H9 (cell line): Measurements from ENCODE around the gene CDK15. TPM values are rescaled to one million over a fixed set of nuclear protein-coding genes. Genes with fewer than 3 reads are reported as not detected.
A peak's percentile ranks its signal among the peaks of the same experiment; 100 is the strongest.

Source experiments
- DNase-seq: peaks from one replicate; pipeline ENCODE4 v3.0.0-alpha.2; 2017
- H2AFZ ChIP-seq: one replicate; pipeline ENCODE4 v1.6.1; 2013; ENCODE audit warnings: mild to moderate bottlenecking, low read length, control low read depth, moderate library complexity
- H2AK5ac ChIP-seq: 2 replicates; pipeline ENCODE4 v1.6.1; 2013; ENCODE audit warnings: low read length, control low read depth, mixed read lengths; ENCODE audit not compliant: insufficient read length
- H2BK120ac ChIP-seq: one replicate; pipeline ENCODE4 v1.6.1; 2013; ENCODE audit warnings: low read depth, mild to moderate bottlenecking, low read length, control low read depth, inconsistent platforms; ENCODE audit not compliant: poor library complexity, severe bottlenecking
- H2BK12ac ChIP-seq: 2 replicates; pipeline ENCODE4 v1.6.1; 2013; ENCODE audit warnings: low read length, control low read depth, mixed read lengths, low read depth; ENCODE audit not compliant: insufficient read length
- H2BK15ac ChIP-seq: 2 replicates; pipeline ENCODE4 v1.6.1; 2013; ENCODE audit warnings: low read depth, low read length, control low read depth
- H2BK20ac ChIP-seq: one replicate; pipeline ENCODE4 v1.6.1; 2013; ENCODE audit warnings: low read depth, mild to moderate bottlenecking, low read length, control low read depth, inconsistent platforms; ENCODE audit not compliant: poor library complexity, severe bottlenecking
- H2BK5ac ChIP-seq: 2 replicates; pipeline ENCODE4 v1.6.1; 2013; ENCODE audit warnings: low read length, control low read depth, mixed read lengths; ENCODE audit not compliant: insufficient read length
- H3K14ac ChIP-seq: 2 replicates; pipeline ENCODE4 v1.6.1; 2013; ENCODE audit warnings: low read length, control low read depth; ENCODE audit not compliant: insufficient read depth
- H3K18ac ChIP-seq: 2 replicates; pipeline ENCODE4 v1.6.1; 2013; ENCODE audit warnings: low read depth, mild to moderate bottlenecking, mixed read lengths, low read length, control low read depth; ENCODE audit not compliant: insufficient read length
- H3K23ac ChIP-seq: 2 replicates; pipeline ENCODE4 v1.6.1; 2013; ENCODE audit warnings: low read length, control low read depth, mixed read lengths, low read depth; ENCODE audit not compliant: insufficient read length
- H3K23me2 ChIP-seq: 2 replicates; pipeline ENCODE4 v1.6.1; 2013; ENCODE audit warnings: low read depth, mild to moderate bottlenecking, mixed read lengths, low read length, control low read depth; ENCODE audit not compliant: insufficient read length, poor library complexity, severe bottlenecking
- H3K27ac ChIP-seq: 2 replicates; pipeline ENCODE4 v1.5.1; 2013; ENCODE audit warnings: low read length, control low read depth, mixed read lengths, low read depth; ENCODE audit not compliant: insufficient read length
- H3K27me3 ChIP-seq: 2 replicates; pipeline ENCODE4 v1.6.1; 2013; ENCODE audit warnings: low read length, control low read depth, inconsistent platforms; ENCODE audit not compliant: insufficient read depth
- H3K4ac ChIP-seq: 2 replicates; pipeline ENCODE4 v1.6.1; 2013; ENCODE audit warnings: low read depth, mild to moderate bottlenecking, control low read depth, inconsistent platforms, low read length, moderate library complexity
- H3K4me1 ChIP-seq: 2 replicates; pipeline ENCODE4 v1.6.1; 2013; ENCODE audit warnings: low read length, control low read depth, inconsistent platforms; ENCODE audit not compliant: insufficient read depth
- H3K4me2 ChIP-seq: 2 replicates; pipeline ENCODE4 v1.6.1; 2013; ENCODE audit warnings: low read length, control low read depth, mixed read lengths; ENCODE audit not compliant: insufficient read length, insufficient read depth
- H3K56ac ChIP-seq: 2 replicates; pipeline ENCODE4 v1.6.1; 2013; ENCODE audit warnings: low read depth, mild to moderate bottlenecking, mixed read lengths, low read length, control low read depth; ENCODE audit not compliant: insufficient read length
- H3K79me1 ChIP-seq: 2 replicates; pipeline ENCODE4 v1.6.1; 2013; ENCODE audit warnings: low read depth, mild to moderate bottlenecking, moderate library complexity, low read length, control low read depth, inconsistent platforms; ENCODE audit not compliant: insufficient read depth, poor library complexity, severe bottlenecking
- H3K79me2 ChIP-seq: 2 replicates; pipeline ENCODE4 v1.6.1; 2013; ENCODE audit warnings: low read length, control low read depth, inconsistent platforms; ENCODE audit not compliant: insufficient read depth
- H3K9ac ChIP-seq: 2 replicates; pipeline ENCODE4 v1.6.1; 2013; ENCODE audit warnings: low read length, control low read depth, mixed read lengths; ENCODE audit not compliant: insufficient read length; ENCODE audit errors: extremely low read depth
- H3K9me3 ChIP-seq: one replicate; pipeline ENCODE4 v1.6.1; 2013; ENCODE audit warnings: low read depth, low read length, inconsistent platforms; ENCODE audit not compliant: control insufficient read depth
- H3T11ph ChIP-seq: one replicate; pipeline ENCODE4 v1.6.1; 2013; ENCODE audit warnings: mild to moderate bottlenecking, low read length, control low read depth, inconsistent platforms
- H4K20me1 ChIP-seq: one replicate; pipeline ENCODE4 v1.6.1; 2013; ENCODE audit not compliant: control insufficient read depth, insufficient read length, insufficient read depth
- H4K5ac ChIP-seq: 2 replicates; pipeline ENCODE4 v1.6.1; 2013; ENCODE audit warnings: low read depth, mild to moderate bottlenecking, mixed read lengths, low read length, control low read depth; ENCODE audit not compliant: insufficient read length
- H4K8ac ChIP-seq: replicated peaks from 2 replicates; pipeline ENCODE4 v1.6.1; 2013; ENCODE audit warnings: low read length, control low read depth, mixed read lengths, low read depth; ENCODE audit not compliant: insufficient read length
- H4K91ac ChIP-seq: 2 replicates; pipeline ENCODE4 v1.6.1; 2013; ENCODE audit warnings: low read depth, mild to moderate bottlenecking, moderate library complexity, mixed read lengths, low read length, control low read depth; ENCODE audit not compliant: insufficient read length
- H3K27ac Mint-ChIP-seq, 3 experiments: 2 replicates in 2 of 3; 3 replicates in 1 of 3; pipeline ENCODE4 v1.8.0; 2020 to 2021; ENCODE audit warnings: mixed read lengths in 3 of 3, mild to moderate bottlenecking in 1 of 3, moderate library complexity in 1 of 3
- H3K27me3 Mint-ChIP-seq: 2 replicates; pipeline ENCODE4 v1.8.0; 2021; ENCODE audit warnings: low read depth, mild to moderate bottlenecking, moderate library complexity, mixed read lengths
- H3K36me3 Mint-ChIP-seq, 3 experiments: 2 replicates in 2 of 3; 3 replicates in 1 of 3; pipeline ENCODE4 v1.8.0; 2020 to 2021; ENCODE audit warnings: low read depth in 3 of 3, mixed read lengths in 3 of 3; ENCODE audit not compliant: insufficient read depth in 1 of 3
- H3K4me1 Mint-ChIP-seq, 2 experiments: 2 replicates each; pipeline ENCODE4 v1.8.0; 2020; ENCODE audit warnings: mixed read lengths in 2 of 2
- H3K4me3 Mint-ChIP-seq, 2 experiments: 2 replicates in 1 of 2; 3 replicates in 1 of 2; pipeline ENCODE4 v1.8.0; 2020 to 2021; ENCODE audit warnings: mild to moderate bottlenecking in 2 of 2, mixed read lengths in 2 of 2, moderate library complexity in 1 of 2
- H3K9me3 Mint-ChIP-seq, 2 experiments: 2 replicates in 1 of 2; 3 replicates in 1 of 2; pipeline ENCODE4 v1.8.0; 2020; ENCODE audit warnings: mild to moderate bottlenecking in 2 of 2, mixed read lengths in 2 of 2, moderate library complexity in 1 of 2
- CTCF ChIP-seq: fragments of 200-600 bp; sonication (generic); conservative IDR thresholded peaks from 3 replicates; pipeline ENCODE4 v1.8.0; 2021; ENCODE audit warnings: antibody characterized with exemption, mild to moderate bottlenecking
- WGBS: extraction: QIAGEN DNeasy Blood & Tissue Kit; methylation state at CpG from one replicate; pipeline ENCODE4 v1.1.7; 2013; ENCODE audit warnings: missing lambda C conversion rate, low lambda C conversion rate, mixed read lengths; ENCODE audit not compliant: insufficient read length; ENCODE audit errors: extremely low coverage; 5-methylcytosine and 5-hydroxymethylcytosine counted together
- total RNA-seq: library from RNA; stranded (reverse); gene quantifications from 2 replicates; pipeline ENCODE4 v1.2.1, GENCODE V29; 2021

CDK15 gene
- total RNA-seq, 1 experiment from 2014 or later: not detected

GRCh38 chr2:201904538-201905420 is 98.4 kb downstream of the CDK15 start:
- no peak overlapping the region for H2BK5ac ChIP-seq
- H3K27me3 ChIP-seq: no peaks in the 10 kb centered on the region
- Mint-ChIP-seq H3K27me3 (no peaks in the 10 kb centered on the region), H3K36me3 (no peaks in the 10 kb centered on the region), H3K27ac (peak overlapping the region in 1 of 3 experiments; percentile 20; a peak in 2 of 7 replicates), H3K9me3 (no peaks in the 10 kb centered on the region), H3K4me1 (peaks cover 41 to 57% of the 10 kb centered on the region in 2 experiments), H3K4me3 (peak overlapping the region in 1 of 2 experiments; percentile 30; a peak in 1 of 5 replicates)
- H3K18ac ChIP-seq: no peak overlapping the region
- H4K20me1 ChIP-seq: no peaks in the 10 kb centered on the region
- no peak overlapping the region for H2BK15ac ChIP-seq
- no peak overlapping the region for H3K4me2 ChIP-seq
- H3K56ac ChIP-seq: no peak overlapping the region
- H3K23me2 ChIP-seq: no peaks in the 10 kb centered on the region
- H4K8ac ChIP-seq: no peak overlapping the region
- H3K79me2 ChIP-seq: no peaks in the 10 kb centered on the region
- no CpG with 5 or more reads among the region's 5 CpGs for WGBS
- H4K5ac ChIP-seq: no peak overlapping the region
- no peak overlapping the region for H2BK12ac ChIP-seq
- no peak overlapping the region for H2BK20ac ChIP-seq
- H3K9ac ChIP-seq: no peak overlapping the region
- no peak overlapping the region for H4K91ac ChIP-seq
- no peak overlapping the region for H3K4ac ChIP-seq
- H2BK120ac ChIP-seq: no peak overlapping the region
- no peak overlapping the region for H2AFZ ChIP-seq
- no peak overlapping the region for H3K27ac ChIP-seq
- no peaks in the 10 kb centered on the region for H3K79me1 ChIP-seq
- no peak overlapping the region for H2AK5ac ChIP-seq
- peaks cover 4% of the 10 kb centered on the region; the same call in 1 of the 2 replicates for H3K4me1 ChIP-seq
- H3K9me3 ChIP-seq: no peaks in the 10 kb centered on the region
- no peak for DNase-seq
- H3T11ph ChIP-seq: no peak overlapping the region
- H3K23ac ChIP-seq: no peak overlapping the region
- no peak overlapping the region for H3K14ac ChIP-seq
- no peak for TF ChIP-seq CTCF
